A673 (cell line): ENCODE results near the gene MELTF. TPM values are rescaled to one million over a fixed set of nuclear protein-coding genes. Genes with fewer than 3 reads are reported as not detected.

Experiments
- BruUV-seq: library from RNA; stranded (reverse); fragments of 400-500 nt; replicated peaks from 2 replicates; lab custom pipeline; 2021; lab: Mats Ljungman, UMichigan
- CTCF ChIA-PET: fragments of 300-600 bp; sonication (Branson Sonifier 250); formaldehyde crosslinking; loops from one replicate; lab custom pipeline; 2022; ENCODE audit warnings: antibody characterized with exemption; lab: Charles Lee
- POLR2A ChIA-PET: fragments of 300-600 bp; sonication (Branson Sonifier 250); formaldehyde crosslinking; loops from one replicate; lab custom pipeline; 2022; ENCODE audit warnings: antibody characterized with exemption; ENCODE audit not compliant: low non-redundant PET; lab: Charles Lee
- DNase-seq: peaks from one replicate; pipeline ENCODE4 v3.0.0-alpha.2; 2015; ENCODE audit warnings: low spot score
- H3K27ac ChIP-seq: fragments of 200-600 bp; sonication (generic); 2 replicates; pipeline ENCODE4 v1.5.1; 2016; ENCODE audit warnings: mixed run types, low read depth, mild to moderate bottlenecking, mixed read lengths, antibody characterized with exemption, low read length; ENCODE audit not compliant: poor library complexity, severe bottlenecking
- H3K27me3 ChIP-seq: fragments of 200-600 bp; sonication (generic); replicated peaks from 2 replicates; pipeline ENCODE4 v1.6.1; 2017; ENCODE audit warnings: mixed run types, low read depth, mild to moderate bottlenecking, mixed read lengths, antibody characterized with exemption, low read length; ENCODE audit not compliant: insufficient read depth, poor library complexity
- H3K36me3 ChIP-seq: fragments of 200-600 bp; sonication (generic); 2 replicates; pipeline ENCODE4 v1.6.1; 2016; ENCODE audit warnings: mixed run types, mild to moderate bottlenecking, mixed read lengths, antibody characterized with exemption, low read length; ENCODE audit not compliant: insufficient read depth, poor library complexity, severe bottlenecking
- H3K4me1 ChIP-seq: fragments of 200-600 bp; sonication (generic); 2 replicates; pipeline ENCODE4 v1.6.1; 2017; ENCODE audit warnings: mixed run types, mild to moderate bottlenecking, mixed read lengths, antibody characterized with exemption, low read length; ENCODE audit not compliant: insufficient read depth, poor library complexity, severe bottlenecking
- H3K4me3 ChIP-seq: fragments of 200-600 bp; sonication (generic); 2 replicates; pipeline ENCODE4 v1.5.1; 2016; ENCODE audit warnings: low read depth, mixed run types, mild to moderate bottlenecking, mixed read lengths, low read length; ENCODE audit not compliant: poor library complexity, severe bottlenecking
- H3K9me3 ChIP-seq: fragments of 200-600 bp; sonication (generic); 2 replicates; pipeline ENCODE4 v1.6.1; 2016; ENCODE audit warnings: mixed run types, low read depth, mild to moderate bottlenecking, mixed read lengths, antibody characterized with exemption, low read length; ENCODE audit not compliant: poor library complexity, severe bottlenecking
- EZH2 ChIP-seq: fragments of 200-600 bp; sonication (generic); IDR thresholded peaks from 2 replicates; pipeline ENCODE4 v1.6.1; 2017; ENCODE audit warnings: borderline replicate concordance, low read depth, mild to moderate bottlenecking, mixed read lengths, antibody characterized with exemption, low read length; ENCODE audit not compliant: poor library complexity, severe bottlenecking
- intact Hi-C: fragments of 100-400 bp; cut with micrococcal nuclease; formaldehyde crosslinking; loops from one replicate; pipeline ENCODE4 v1.10.0; 2022; ENCODE audit not compliant: unreplicated experiment
- total RNA-seq: library from RNA; stranded (reverse); gene quantifications from 2 replicates; pipeline ENCODE4 v1.2.3, GENCODE V29; 2021
- TF ChIP-seq, protein P1 (sequence below): fragments of 300-800, 200-600 bp; sonication (generic); conservative IDR thresholded peaks from 2 replicates; pipeline ENCODE4 v1.5.1; 2017; ENCODE audit warnings: low read depth, mild to moderate bottlenecking, antibody characterized with exemption, low read length, moderate library complexity, mixed read lengths

MELTF gene
- total RNA-seq, 1 experiment from 2014 or later: 2.6 TPM

- Histone ChIP-seq H3K9me3 (no peaks in the 10 kb centered on the region), H3K27me3 (no peaks in the 10 kb centered on the region), H3K4me3 (peak overlapping the region; percentile 69), H3K27ac (peak overlapping the region; percentile 50), H3K4me1 (peaks cover 5% of the 10 kb centered on the region), H3K36me3 (no peaks in the 10 kb centered on the region)
- ChIA-PET CTCF (interaction anchor here (0.6 to 1.4 kb wide), 6 partner anchors 10 to 420 kb away, joined by 3 to 4 read pairs (median 3); no protein-coding TSS in a partner anchor), POLR2A (no interaction called here)
- no TSS peak for BruUV-seq
- peak; percentile 37 for DNase-seq
- intact Hi-C loops: no loop called here
- TF ChIP-seq, protein P1, sequence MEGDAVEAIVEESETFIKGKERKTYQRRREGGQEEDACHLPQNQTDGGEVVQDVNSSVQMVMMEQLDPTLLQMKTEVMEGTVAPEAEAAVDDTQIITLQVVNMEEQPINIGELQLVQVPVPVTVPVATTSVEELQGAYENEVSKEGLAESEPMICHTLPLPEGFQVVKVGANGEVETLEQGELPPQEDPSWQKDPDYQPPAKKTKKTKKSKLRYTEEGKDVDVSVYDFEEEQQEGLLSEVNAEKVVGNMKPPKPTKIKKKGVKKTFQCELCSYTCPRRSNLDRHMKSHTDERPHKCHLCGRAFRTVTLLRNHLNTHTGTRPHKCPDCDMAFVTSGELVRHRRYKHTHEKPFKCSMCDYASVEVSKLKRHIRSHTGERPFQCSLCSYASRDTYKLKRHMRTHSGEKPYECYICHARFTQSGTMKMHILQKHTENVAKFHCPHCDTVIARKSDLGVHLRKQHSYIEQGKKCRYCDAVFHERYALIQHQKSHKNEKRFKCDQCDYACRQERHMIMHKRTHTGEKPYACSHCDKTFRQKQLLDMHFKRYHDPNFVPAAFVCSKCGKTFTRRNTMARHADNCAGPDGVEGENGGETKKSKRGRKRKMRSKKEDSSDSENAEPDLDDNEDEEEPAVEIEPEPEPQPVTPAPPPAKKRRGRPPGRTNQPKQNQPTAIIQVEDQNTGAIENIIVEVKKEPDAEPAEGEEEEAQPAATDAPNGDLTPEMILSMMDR: no peak
- no peak for TF ChIP-seq EZH2
Observed at GRCh38 chr3:197028728-197029510, 698 bp downstream of the MELTF start.

DNA sequence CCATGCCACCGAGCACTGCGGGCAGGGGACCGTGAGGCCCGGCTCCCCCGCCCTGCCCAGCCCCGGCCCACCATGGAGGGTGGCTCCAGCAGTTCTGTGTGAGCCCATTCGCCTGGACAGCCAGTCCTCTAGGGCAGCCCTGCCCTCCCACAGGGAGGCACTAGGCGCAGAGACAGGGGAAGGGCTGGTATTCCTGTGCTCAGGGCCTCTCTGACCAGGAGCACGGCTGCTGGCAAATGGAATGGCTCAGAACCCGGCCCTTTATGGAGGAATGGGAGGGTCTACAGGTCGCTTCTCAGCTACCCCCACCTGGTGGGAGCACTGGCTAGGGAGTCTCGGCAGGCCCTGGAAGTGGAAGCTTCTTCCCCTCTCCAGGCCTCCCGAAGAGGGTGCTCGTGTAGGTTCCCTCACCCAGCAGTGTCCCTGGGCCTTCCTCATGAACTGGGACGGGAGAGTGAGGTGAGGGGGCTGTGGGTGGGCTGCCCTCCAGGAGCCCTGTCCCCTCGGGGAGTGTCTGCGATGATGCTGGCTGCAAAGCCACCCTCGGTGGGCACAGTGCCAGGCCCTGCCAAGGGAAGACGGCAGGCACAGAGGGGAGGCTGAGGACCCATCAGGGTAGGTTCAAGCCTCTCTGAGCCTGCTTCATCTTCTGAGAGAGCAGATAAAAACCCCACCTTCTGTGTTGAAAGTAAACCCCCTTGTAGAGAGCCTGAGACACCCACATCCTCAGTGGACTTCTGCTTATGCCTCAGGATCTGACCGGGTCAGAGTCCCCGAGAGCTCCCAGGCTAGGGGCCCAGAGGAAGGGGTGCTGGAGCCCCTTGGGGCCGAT is 1.5 kb downstream of the MELTF start:
- no peak overlapping the region for H3K4me3 ChIP-seq
- no peak overlapping the region for H3K27ac ChIP-seq
- no peak for TF ChIP-seq EZH2
- TF ChIP-seq, protein P1: no peak
- H3K9me3 ChIP-seq: no peaks in the 10 kb centered on the region
- H3K36me3 ChIP-seq: no peaks in the 10 kb centered on the region
- H3K27me3 ChIP-seq: no peaks in the 10 kb centered on the region
- CTCF ChIA-PET: no interaction called here
- H3K4me1 ChIP-seq: peaks cover 5% of the 10 kb centered on the region
- BruUV-seq: no TSS peak
- intact Hi-C loops: no loop called here
- DNase-seq: no peak
- POLR2A ChIA-PET: no interaction called here

GRCh38 chr3:197027151-197027895 is 2.3 kb downstream of the MELTF start:
- H3K4me1 ChIP-seq: peaks cover 5% of the 10 kb centered on the region
- TF ChIP-seq, protein P1: no peak
- TF ChIP-seq EZH2: no peak
- no peaks in the 10 kb centered on the region for H3K27me3 ChIP-seq
- no TSS peak for BruUV-seq
- H3K36me3 ChIP-seq: no peaks in the 10 kb centered on the region
- H3K27ac ChIP-seq: no peak overlapping the region
- intact Hi-C loops: no loop called here
- H3K4me3 ChIP-seq: no peak overlapping the region
- CTCF ChIA-PET: no interaction called here
- POLR2A ChIA-PET: no interaction called here
- DNase-seq: no peak
- H3K9me3 ChIP-seq: no peaks in the 10 kb centered on the region
